ENCODE measurements around the gene SPOCK3. TPM values are rescaled to one million over a fixed set of nuclear protein-coding genes. Genes with fewer than 3 reads are reported as not detected.

The SPOCK3 gene
- total and polyA plus RNA-seq, 2 donors (not counting 3 experiments of a cell fraction or from before 2014, with no cell fraction given): 0.10 TPM; not detected in 1

GRCh38 chr4:167031534-167032156 is 202.6 kb downstream of the SPOCK3 start:
- Histone ChIP-seq H3K79me2 (ENCODE audit: control insufficient read depth, insufficient read depth, low read length) (no peaks in the 10 kb centered on the region), H2AFZ (ENCODE audit: low read depth, low read length) (peak overlapping the region; percentile 44), H3K4me2 (ENCODE audit: insufficient read depth, low read length) (peak overlapping the region; percentile 71), H3K27me3 (ENCODE audit: control insufficient read depth in 2 of 2, insufficient read depth in 2 of 2, low read length in 2 of 2) (no peaks in the 10 kb centered on the region), H3K4me1 (ENCODE audit: control insufficient read depth, extremely low read depth, insufficient read depth, low read length) (peaks cover 24% of the 10 kb centered on the region), H3K9me1 (replicated peaks; ENCODE audit: control insufficient read depth, extremely low read depth, insufficient read depth, low read length) (no peaks in the 10 kb centered on the region), H3K36me3 (ENCODE audit: control insufficient read depth in 2 of 2, extremely low read depth in 1 of 2, insufficient read depth in 2 of 2, low read length in 2 of 2) (no peaks in the 10 kb centered on the region), H3K9me3 (replicated peaks; ENCODE audit: control insufficient read depth, insufficient read depth, low read length) (no peaks in the 10 kb centered on the region), H3K4me3 (replicated peaks in 1 of 3; ENCODE audit: insufficient read depth in 1 of 3, low read depth in 1 of 3, low read length in 3 of 3) (no peak overlapping the region), H4K20me1 (replicated peaks; ENCODE audit: control insufficient read depth, extremely low read depth, insufficient read depth, low read length) (no peaks in the 10 kb centered on the region), H3K9ac (replicated peaks; ENCODE audit: extremely low read depth, insufficient read depth, low read length) (peak overlapping the region; percentile 4), H3K27ac (ENCODE audit: insufficient read depth, low read depth, low read length) (peak overlapping the region; percentile 66)
- DNase-seq (ENCODE audit: low read depth, low spot score): peak; percentile 80
- POLR2A ChIA-PET: no interaction called here
- CTCF ChIA-PET: interaction anchor here (1.4 kb wide), 1 partner anchor 9 kb away, joined by 4 read pairs; no protein-coding TSS in a partner anchor
- peak; percentile 94 for FAIRE-seq
- intact Hi-C loops (cut with micrococcal nuclease): loop anchor here (5.0 kb wide), 1 partner anchor 181 kb away; no protein-coding TSS in a partner anchor
- BruUV-seq (replicated peaks): no TSS peak
- TF ChIP-seq EZH2 (IDR thresholded peaks at IDR 0.05; ENCODE audit: borderline replicate concordance, low read depth, low read length, severe bottlenecking) (no peak), JUN (IDR thresholded peaks at IDR 0.05; ENCODE audit: borderline replicate concordance, insufficient read depth, insufficient read length, low read depth) (peak; percentile 61), FOS (IDR thresholded peaks at IDR 0.05; ENCODE audit: borderline replicate concordance, insufficient read depth, low read length) (peak; percentile 28)
- dilution Hi-C loops (cut with MboI; ENCODE audit: extremely low pct_ligation_motif_present, low sequenced_read_pairs): no loop called here

- Histone ChIP-seq H3K79me2 (ENCODE audit: control insufficient read depth, insufficient read depth, low read length) (no peaks in the 10 kb centered on the region), H4K20me1 (replicated peaks; ENCODE audit: control insufficient read depth, extremely low read depth, insufficient read depth, low read length) (no peaks in the 10 kb centered on the region), H3K4me1 (ENCODE audit: control insufficient read depth, extremely low read depth, insufficient read depth, low read length) (peaks cover 24% of the 10 kb centered on the region), H3K27ac (ENCODE audit: insufficient read depth, low read depth, low read length) (no peak overlapping the region), H3K4me3 (replicated peaks in 1 of 3; ENCODE audit: insufficient read depth in 1 of 3, low read depth in 1 of 3, low read length in 3 of 3) (no peak overlapping the region), H3K9me3 (replicated peaks; ENCODE audit: control insufficient read depth, insufficient read depth, low read length) (no peaks in the 10 kb centered on the region), H3K27me3 (ENCODE audit: control insufficient read depth in 2 of 2, insufficient read depth in 2 of 2, low read length in 2 of 2) (no peaks in the 10 kb centered on the region), H3K4me2 (ENCODE audit: insufficient read depth, low read length) (no peak overlapping the region), H2AFZ (ENCODE audit: low read depth, low read length) (no peak overlapping the region), H3K9ac (replicated peaks; ENCODE audit: extremely low read depth, insufficient read depth, low read length) (no peak overlapping the region), H3K9me1 (replicated peaks; ENCODE audit: control insufficient read depth, extremely low read depth, insufficient read depth, low read length) (no peaks in the 10 kb centered on the region), H3K36me3 (ENCODE audit: control insufficient read depth in 2 of 2, extremely low read depth in 1 of 2, insufficient read depth in 2 of 2, low read length in 2 of 2) (no peaks in the 10 kb centered on the region)
- TF ChIP-seq POLR2AphosphoS5 (IDR thresholded peaks at IDR 0.05; ENCODE audit: insufficient read depth, low read depth, low read length): no peak
- TF ChIP-seq JUN (IDR thresholded peaks at IDR 0.05; ENCODE audit: borderline replicate concordance, insufficient read depth, insufficient read length, low read depth): no peak
- TF ChIP-seq GATA2 (IDR thresholded peaks at IDR 0.05; ENCODE audit: insufficient read depth, insufficient read length, low read depth, low read length): no peak
- TF ChIP-seq EZH2 (IDR thresholded peaks at IDR 0.05; ENCODE audit: borderline replicate concordance, low read depth, low read length, severe bottlenecking): no peak
- TF ChIP-seq MAX (IDR thresholded peaks at IDR 0.05; ENCODE audit: insufficient read depth, insufficient read length): no peak
- TF ChIP-seq FOS (IDR thresholded peaks at IDR 0.05; ENCODE audit: borderline replicate concordance, insufficient read depth, low read length): no peak
- TF ChIP-seq POLR2A (IDR thresholded peaks at IDR 0.05; ENCODE audit: low read depth, low read length): no peak
- no peak for TF ChIP-seq MYC (IDR thresholded peaks at IDR 0.05; ENCODE audit: low read depth, low read length)
- TF ChIP-seq CTCF (IDR thresholded peaks at IDR 0.05; ENCODE audit: extremely low read depth in 1 of 2, insufficient read depth in 1 of 2, low read depth in 1 of 2, low read length in 2 of 2): no peak
- dilution Hi-C loops (cut with MboI; ENCODE audit: extremely low pct_ligation_motif_present, low sequenced_read_pairs): no loop called here
- POLR2A ChIA-PET: no interaction called here
- BruUV-seq (replicated peaks): no TSS peak
- intact Hi-C loops (cut with micrococcal nuclease): no loop called here
- FAIRE-seq: no peak
- DNase-seq (ENCODE audit: low read depth, low spot score): no peak
- CTCF ChIA-PET: no interaction called here
These were observed 205.3 kb downstream of the SPOCK3 start for GRCh38 chr4:167028976-167029375.
